ENCODE results near the gene TFDP2.
"Not testable (repeated sequence)": the region's sequence is repeated elsewhere in the genome, so short reads cannot be mapped to it uniquely, and the experiment has no call there.

Gene TFDP2

GRCh38 chr3:141928631-141929270, 220.6 kb downstream of the TFDP2 start:
- no peak for DNase-seq (ENCODE audit: low read depth, low spot score)

GRCh38 chr3:141926929-141927328, 222.4 kb downstream of the TFDP2 start:
- DNase-seq (ENCODE audit: low read depth, low spot score) = no peak

GRCh38 chr3:141925677-141926076, 223.7 kb downstream of the TFDP2 start:
- not testable (repeated sequence) for DNase-seq (ENCODE audit: low read depth, low spot score)

- DNase-seq (ENCODE audit: low read depth, low spot score) = no peak
These were observed 228.0 kb downstream of the TFDP2 start for GRCh38 chr3:141921316-141921715.

GRCh38 chr3:141920701-141921100, 228.6 kb downstream of the TFDP2 start:
- no peak for DNase-seq (ENCODE audit: low read depth, low spot score)

- DNase-seq (ENCODE audit: low read depth, low spot score) = no peak
These were observed 233.6 kb downstream of the TFDP2 start for GRCh38 chr3:141915766-141916165.

GRCh38 chr3:141915016-141915415, 234.3 kb downstream of the TFDP2 start:
- DNase-seq (ENCODE audit: low read depth, low spot score) = no peak

- DNase-seq (ENCODE audit: low read depth, low spot score) = no peak
These were observed 235.0 kb downstream of the TFDP2 start for GRCh38 chr3:141914311-141914710.

GRCh38 chr3:141913150-141913811, 236.1 kb downstream of the TFDP2 start:
- peak; percentile 8 for DNase-seq (ENCODE audit: low read depth, low spot score)

- not testable (repeated sequence) for DNase-seq (ENCODE audit: low read depth, low spot score)
These were observed 239.4 kb downstream of the TFDP2 start for GRCh38 chr3:141909986-141910385.

GRCh38 chr3:141909408-141909807, 239.9 kb downstream of the TFDP2 start:
- DNase-seq (ENCODE audit: low read depth, low spot score) = no peak

GRCh38 chr3:141905129-141905528, 244.2 kb downstream of the TFDP2 start:
- no peak for DNase-seq (ENCODE audit: low read depth, low spot score)

GRCh38 chr3:141904203-141904602, 245.1 kb downstream of the TFDP2 start:
- no peak for DNase-seq (ENCODE audit: low read depth, low spot score)

GRCh38 chr3:141901914-141902313, 247.4 kb downstream of the TFDP2 start:
- DNase-seq (ENCODE audit: low read depth, low spot score) = no peak

- DNase-seq (ENCODE audit: low read depth, low spot score) = no peak
These were observed 249.0 kb downstream of the TFDP2 start for GRCh38 chr3:141900343-141900742.

- no peak for DNase-seq (ENCODE audit: low read depth, low spot score)
These were observed 250.4 kb downstream of the TFDP2 start for GRCh38 chr3:141898908-141899307.

- DNase-seq (ENCODE audit: low read depth, low spot score) = no peak
These were observed 253.6 kb downstream of the TFDP2 start for GRCh38 chr3:141895731-141896130.

- DNase-seq (ENCODE audit: low read depth, low spot score) = no peak
These were observed 254.7 kb downstream of the TFDP2 start for GRCh38 chr3:141894524-141895176.
